GM18867 (cell line): ENCODE results near the gene DEFB113.
A peak's percentile ranks its signal among the peaks of the same experiment; 100 is the strongest.
"Not testable (repeated sequence)": the region's sequence is repeated elsewhere in the genome, so short reads cannot be mapped to it uniquely, and the experiment has no call there.

Experiments
- ATAC-seq: cut with Tn5 transposase; IDR thresholded peaks from one replicate; pipeline ENCODE4 v1.9.1; 2021; ENCODE audit warnings: mild to moderate bottlenecking, moderate library complexity; ENCODE audit not compliant: unreplicated experiment

DEFB113 gene, protein sequence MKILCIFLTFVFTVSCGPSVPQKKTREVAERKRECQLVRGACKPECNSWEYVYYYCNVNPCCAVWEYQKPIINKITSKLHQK

GRCh38 chr6:49969605-49970004 lies at the start of gene DEFB113:
Gene DEFB113, minus strand, starts transcription at chr6:49969625. Its CDS starts 0 bp downstream, at chr6:49969625.
- ATAC-seq: no peak

DNA sequence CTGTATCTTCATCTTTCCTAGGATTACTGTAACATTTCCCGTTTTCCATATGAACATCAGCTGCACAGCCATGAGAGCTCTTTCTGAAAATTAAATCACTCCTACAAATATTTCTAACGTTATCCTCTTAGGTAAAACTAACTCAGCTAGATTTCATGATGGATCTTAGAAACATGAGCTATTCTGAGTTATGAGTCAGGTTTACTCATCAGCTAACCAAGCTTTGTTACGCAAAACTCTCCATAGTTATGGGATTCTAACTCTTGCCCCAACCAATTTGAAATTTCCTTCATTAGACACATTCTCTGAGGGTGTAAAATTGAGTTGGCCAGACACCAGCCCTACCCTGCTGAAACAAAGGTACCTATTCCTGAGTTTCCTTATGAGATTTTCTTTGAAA lies 38.4 kb upstream of the DEFB113 start:
- no peak for ATAC-seq

GRCh38 chr6:50003139-50003538 lies 33.7 kb upstream of the DEFB113 start:
- ATAC-seq: no peak

- no peak for ATAC-seq
Observed at GRCh38 chr6:49995278-49995677, 25.9 kb upstream of the DEFB113 start.

DNA sequence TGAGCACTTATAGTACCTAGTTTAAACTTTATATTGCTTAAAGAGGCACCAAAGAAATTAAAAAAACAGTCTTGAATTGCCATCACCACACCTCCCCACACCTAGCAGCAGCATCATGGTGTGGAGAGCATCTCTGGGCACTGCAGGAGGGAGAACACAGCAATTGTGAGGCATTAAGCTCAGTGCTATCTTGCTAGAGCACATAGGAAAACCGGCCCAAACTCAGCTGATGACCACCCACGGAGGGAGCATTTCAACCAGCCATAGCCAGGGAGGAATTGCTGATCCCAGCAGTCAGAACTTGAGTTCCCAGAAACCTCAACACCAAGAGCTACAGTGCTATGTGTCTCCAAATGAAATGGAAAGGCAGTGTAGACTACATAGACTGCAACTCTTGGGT lies 19.5 kb upstream of the DEFB113 start:
- ATAC-seq: no peak

GRCh38 chr6:49987749-49988148 lies 18.3 kb upstream of the DEFB113 start:
- no peak for ATAC-seq

- ATAC-seq: no peak
Observed at GRCh38 chr6:49986551-49986950, 17.1 kb upstream of the DEFB113 start.

DNA sequence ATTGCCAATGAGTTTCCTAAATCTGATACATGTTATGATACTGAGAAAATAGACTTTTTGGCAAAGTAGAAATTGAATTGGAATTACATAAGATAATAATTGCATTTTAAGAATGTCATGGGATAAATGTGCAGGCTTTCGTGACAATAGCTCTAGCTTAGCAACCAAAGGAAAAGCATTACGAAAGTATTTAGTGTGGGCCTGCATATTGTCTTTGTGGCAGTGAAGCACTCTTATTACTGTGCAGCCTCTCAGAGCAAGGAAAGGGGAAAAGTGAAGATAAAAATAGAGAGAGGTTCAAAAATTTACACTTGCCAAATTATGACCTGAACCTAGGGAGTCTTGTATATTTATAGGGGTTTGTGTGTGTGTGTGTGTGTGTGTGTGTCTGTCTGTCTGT lies 12.6 kb upstream of the DEFB113 start:
- ATAC-seq: no peak

DNA sequence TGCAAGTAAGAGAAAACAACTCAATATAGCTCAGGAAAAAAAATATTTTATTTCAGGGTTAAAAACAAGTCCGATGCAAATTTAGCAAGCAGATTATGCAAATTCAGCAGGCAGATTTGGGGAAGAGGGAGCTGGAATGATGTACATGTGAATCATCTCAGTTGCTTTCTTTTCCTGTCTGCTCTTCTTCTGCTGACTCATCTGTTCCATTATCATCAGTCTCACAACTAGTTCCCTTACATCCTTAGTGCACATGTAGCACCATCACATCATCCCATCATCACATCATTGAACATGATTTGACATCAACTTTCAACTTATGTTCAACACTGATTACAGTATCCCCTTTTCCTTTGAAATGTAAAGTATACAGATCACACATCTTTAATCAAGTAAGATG lies 11.5 kb upstream of the DEFB113 start:
- peak; percentile 52 for ATAC-seq

GRCh38 chr6:49979584-49979983 lies 10.2 kb upstream of the DEFB113 start:
- ATAC-seq: peak; percentile 60

- ATAC-seq: peak; percentile 53
Observed at GRCh38 chr6:49978332-49979226, 9.2 kb upstream of the DEFB113 start.

DNA sequence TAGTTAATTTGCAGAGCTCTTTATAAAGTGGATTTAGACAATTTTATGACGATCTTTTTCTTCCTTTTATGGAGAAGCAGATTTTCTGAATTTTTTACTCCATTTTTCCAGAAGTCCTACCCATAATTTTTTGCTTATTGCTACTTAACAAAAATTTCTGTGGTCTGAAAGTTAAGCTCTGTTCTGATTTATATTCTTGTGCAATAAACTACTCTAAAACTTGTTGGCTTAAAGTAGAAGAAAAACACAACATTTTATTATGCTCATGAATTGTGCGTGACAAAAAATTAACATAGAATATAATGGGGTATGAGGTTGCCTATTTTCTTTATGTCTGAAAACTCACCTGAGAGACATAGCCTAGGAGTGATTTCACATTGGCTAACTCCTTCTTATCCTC lies 2.6 kb downstream of the DEFB113 start:
- ATAC-seq: no peak

GRCh38 chr6:49966334-49966733 lies 3.1 kb downstream of the DEFB113 start:
- ATAC-seq: no peak

GRCh38 chr6:49964064-49964463 lies 5.4 kb downstream of the DEFB113 start, which contains the start of gene DEFB114:
Gene DEFB114, minus strand, starts transcription at chr6:49964164. Its CDS starts 59 bp downstream, at chr6:49964105.
- no peak for ATAC-seq

DNA sequence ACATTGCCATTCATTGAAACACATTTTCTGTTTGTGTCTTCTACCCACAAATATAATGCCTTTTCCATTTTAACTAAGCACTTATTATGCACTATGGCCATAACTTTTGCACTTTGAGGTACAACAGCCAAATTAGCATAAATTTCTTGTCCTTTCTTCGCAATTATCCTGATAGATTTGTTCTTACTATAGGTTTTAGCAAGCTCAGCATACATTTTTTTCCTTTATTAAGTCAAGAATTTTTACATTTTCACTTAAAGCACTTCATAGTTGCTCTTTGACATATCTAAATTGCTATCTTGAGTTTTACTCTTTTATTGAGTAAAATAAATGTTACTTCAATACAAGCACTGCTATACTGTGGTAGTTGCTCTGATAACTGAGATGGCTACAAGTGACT lies 11.2 kb downstream of the DEFB113 start:
- no peak for ATAC-seq

DNA sequence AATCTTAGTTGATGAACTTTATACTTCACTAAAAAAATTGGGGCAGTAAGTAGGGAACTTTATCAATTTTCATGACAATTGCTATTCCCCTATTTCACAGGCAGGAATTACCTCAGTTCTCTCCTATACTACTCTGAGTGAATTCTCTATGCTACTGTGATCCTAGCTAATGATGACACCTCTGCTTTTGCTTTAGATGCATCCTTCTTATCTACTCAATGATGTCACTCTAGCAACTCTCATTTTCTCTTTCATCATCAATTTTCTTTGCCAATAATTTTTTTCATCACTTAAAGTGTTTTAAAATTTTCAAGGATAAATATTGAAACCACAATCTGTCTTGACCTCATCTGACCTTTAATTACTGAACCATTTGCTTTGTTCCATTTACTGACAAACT lies 13.6 kb downstream of the DEFB113 start:
- no peak for ATAC-seq

DNA sequence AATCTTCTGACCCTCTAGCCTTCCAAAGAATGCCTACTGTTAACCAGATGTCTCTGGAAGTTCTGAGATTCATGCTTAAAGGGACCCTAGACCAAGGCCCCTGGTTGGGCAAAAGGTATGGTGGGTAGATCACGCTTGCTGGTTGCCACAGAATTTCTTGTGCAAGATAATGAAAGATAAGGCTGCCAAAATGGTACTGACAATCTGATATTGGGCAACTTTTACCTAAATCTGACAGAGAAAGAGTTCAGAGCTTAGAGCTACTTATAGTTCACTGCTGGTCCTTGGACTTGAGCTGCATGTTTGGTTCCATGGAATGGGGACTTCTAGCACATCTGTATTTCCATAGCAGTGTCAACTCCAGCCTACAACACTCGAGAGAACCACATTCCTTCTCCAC lies 17.5 kb downstream of the DEFB113 start:
- no peak for ATAC-seq

GRCh38 chr6:49950415-49950751 lies 19.0 kb downstream of the DEFB113 start:
- no peak for ATAC-seq

DNA sequence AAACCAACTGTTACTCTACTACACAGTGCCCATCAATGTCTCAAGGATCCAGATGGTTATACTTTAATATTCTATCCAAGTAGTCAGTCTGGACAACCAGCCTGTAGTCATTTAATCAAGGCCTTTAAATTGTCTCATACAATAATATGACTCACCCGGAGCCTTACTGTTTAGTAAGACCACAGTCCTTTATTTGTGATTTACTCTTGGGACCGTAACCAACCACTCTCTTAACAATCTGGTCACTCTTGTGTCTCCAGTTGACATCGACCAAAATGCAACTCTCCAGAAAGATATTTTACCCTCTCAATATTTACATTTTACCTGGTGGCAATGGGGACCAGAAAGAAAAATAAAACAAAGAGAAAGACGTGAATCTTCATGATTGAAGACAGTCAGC lies 20.4 kb downstream of the DEFB113 start:
- no peak for ATAC-seq

DNA sequence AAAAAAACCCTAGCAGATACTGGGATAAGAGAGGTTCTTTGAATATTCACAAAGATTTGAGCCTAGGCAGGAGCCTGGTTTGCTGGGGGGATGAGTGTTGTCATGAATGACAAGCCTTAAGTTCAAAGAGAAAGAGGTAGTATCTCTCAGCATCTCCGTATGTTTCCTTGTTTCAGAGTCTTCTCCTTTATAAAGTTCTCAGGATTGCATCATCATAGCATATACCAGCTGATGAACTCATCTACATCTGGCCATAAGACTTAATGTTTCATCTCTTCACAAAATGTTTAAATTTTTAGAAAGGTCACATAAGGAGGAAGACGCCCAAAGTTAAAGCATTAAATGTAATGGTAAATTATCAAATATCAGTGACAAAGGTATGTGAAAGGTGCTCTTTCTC lies 22.6 kb downstream of the DEFB113 start:
- no peak for ATAC-seq

DNA sequence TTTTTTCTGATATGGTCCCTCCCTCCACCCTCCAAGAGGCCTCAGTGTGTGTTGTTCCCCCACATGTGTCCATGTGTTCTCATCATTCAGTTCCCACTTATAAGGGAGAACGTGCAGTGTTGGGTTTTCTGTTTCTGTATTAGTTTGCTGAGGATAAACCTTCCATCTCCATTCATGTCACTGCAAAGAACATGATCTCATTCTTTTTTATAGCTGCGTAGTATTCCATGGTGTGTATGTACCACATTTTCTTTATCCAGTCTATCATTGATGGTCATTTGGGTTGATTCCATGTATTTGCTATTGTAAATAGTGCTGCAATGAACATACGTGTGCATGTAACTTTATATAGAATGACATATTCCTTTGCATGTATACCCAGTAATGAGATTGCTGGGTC lies 25.4 kb downstream of the DEFB113 start:
- ATAC-seq: not testable (repeated sequence)

GRCh38 chr6:49939993-49940498 lies 29.4 kb downstream of the DEFB113 start:
- no peak for ATAC-seq
